HepG2 (cell line): ENCODE measurements around the gene PELO. TPM values are rescaled to one million over a fixed set of nuclear protein-coding genes. Genes with fewer than 3 reads are reported as not detected.

ENCODE experiments used
- MEIS2 ChIP-seq: sonication (generic); formaldehyde crosslinking; IDR thresholded peaks from 2 replicates; pipeline ENCODE4 v1.9.0; 2021; ENCODE audit warnings: mild to moderate bottlenecking, missing genetic modification reagents
- MLLT10 ChIP-seq: sonication (generic); formaldehyde crosslinking; IDR thresholded peaks from 2 replicates; pipeline ENCODE4 v1.4.0; 2020; ENCODE audit warnings: missing genetic modification reagents
- SALL1 ChIP-seq: sonication (generic); formaldehyde crosslinking; IDR thresholded peaks from 2 replicates; pipeline ENCODE4 v1.8.0; 2022; ENCODE audit warnings: mild to moderate bottlenecking, missing genetic modification reagents
- SETDB1 ChIP-seq: sonication (generic); formaldehyde crosslinking; IDR thresholded peaks from 2 replicates; pipeline ENCODE4 v1.5.1; 2020; ENCODE audit warnings: missing genetic modification reagents, mild to moderate bottlenecking, borderline replicate concordance
- SRY ChIP-seq: sonication (generic); formaldehyde crosslinking; IDR thresholded peaks from 2 replicates; pipeline ENCODE4 v1.8.0; 2022; ENCODE audit warnings: mild to moderate bottlenecking, missing genetic modification reagents
- ZMYM4 ChIP-seq: sonication (generic); formaldehyde crosslinking; IDR thresholded peaks from 2 replicates; pipeline ENCODE4 v1.8.1; 2023; ENCODE audit warnings: mild to moderate bottlenecking, missing genetic modification reagents
- ZNF235 ChIP-seq: sonication (generic); formaldehyde crosslinking; IDR thresholded peaks from 2 replicates; pipeline ENCODE4 v1.8.1; 2023; ENCODE audit warnings: mild to moderate bottlenecking, missing genetic modification reagents, borderline replicate concordance
- ZNF282 ChIP-seq: fragments of 450-650 bp; IDR thresholded peaks from 2 replicates; pipeline ENCODE4 v1.6.1; 2018; ENCODE audit not compliant: partially characterized antibody
- ZNF333 ChIP-seq: sonication (generic); formaldehyde crosslinking; IDR thresholded peaks from 2 replicates; pipeline ENCODE4 v1.4.0; 2020; ENCODE audit warnings: mild to moderate bottlenecking, missing genetic modification reagents, borderline replicate concordance
- ZNF460 ChIP-seq: sonication (generic); formaldehyde crosslinking; IDR thresholded peaks from 2 replicates; pipeline ENCODE4 v1.5.1; 2020; ENCODE audit warnings: missing genetic modification reagents, mild to moderate bottlenecking, borderline replicate concordance
- ZNF660 ChIP-seq: sonication (generic); formaldehyde crosslinking; IDR thresholded peaks from 2 replicates; pipeline ENCODE4 v1.5.1; 2020; ENCODE audit warnings: mild to moderate bottlenecking, low read depth, missing genetic modification reagents, borderline replicate concordance
- ZNF678 ChIP-seq: sonication (generic); formaldehyde crosslinking; IDR thresholded peaks from 2 replicates; pipeline ENCODE4 v1.4.0; 2020; ENCODE audit warnings: mild to moderate bottlenecking, missing genetic modification reagents
- polyA plus RNA-seq, 8 experiments: library from polyadenylated mRNA; depleted of rRNA in 3 of 8; stranded (reverse) in 7 of 8; unstranded in 1 of 8; fragments of >200 nt; fragmentation: Illumina TruSeq in 4 of 8; extraction: Trizol in 4 of 8; gene quantifications; 2 replicates each; pipeline versions ENCODE4 v1.2.1 to v1.2.3, GENCODE V29; 2011 to 2016; ENCODE audit warnings: low read depth in 4 of 8, missing spikeins in 1 of 8, mixed read lengths in 1 of 8; ENCODE audit not compliant: insufficient read depth in 1 of 8
- total RNA-seq, 5 experiments: library from RNA; depleted of rRNA; stranded (reverse); fragments of >200 nt; fragmentation: Illumina TruSeq; extraction: Trizol; gene quantifications; 2 replicates each; pipeline ENCODE4 v1.2.3, GENCODE V29; 2016; ENCODE audit warnings: low read depth in 1 of 5
- TF ChIP-seq, protein P1 (sequence below): IDR thresholded peaks from 2 replicates; pipeline ENCODE4 v1.6.1; 2016; ENCODE audit warnings: low read depth, missing genetic modification reagents, missing compliant biosample characterization
- TF ChIP-seq, protein P2 (sequence below), 2 experiments: sonication (generic) in 1 of 2; formaldehyde crosslinking in 1 of 2; IDR thresholded peaks; 2 replicates each; pipeline versions ENCODE4 v1.4.0 to v1.6.1; 2018 to 2020; ENCODE audit warnings: missing genetic modification reagents in 2 of 2, borderline replicate concordance in 1 of 2, low read depth in 1 of 2, mild to moderate bottlenecking in 1 of 2, missing biosample characterization in 1 of 2
- TF ChIP-seq, protein P3 (sequence below): IDR thresholded peaks from 2 replicates; pipeline ENCODE4 v1.6.1; 2012; ENCODE audit warnings: low read depth, low read length, improper control_type of control experiment
- TF ChIP-seq, protein P4 (sequence below): IDR thresholded peaks from 2 replicates; pipeline ENCODE4 v1.6.1; 2016; ENCODE audit warnings: low read depth

Gene PELO
- total and polyA plus RNA-seq, 2 of the 13 experiments (the other 11 are each of a cell fraction or from before 2014, with no cell fraction given) = 19.0 to 23.9 TPM

DNA sequence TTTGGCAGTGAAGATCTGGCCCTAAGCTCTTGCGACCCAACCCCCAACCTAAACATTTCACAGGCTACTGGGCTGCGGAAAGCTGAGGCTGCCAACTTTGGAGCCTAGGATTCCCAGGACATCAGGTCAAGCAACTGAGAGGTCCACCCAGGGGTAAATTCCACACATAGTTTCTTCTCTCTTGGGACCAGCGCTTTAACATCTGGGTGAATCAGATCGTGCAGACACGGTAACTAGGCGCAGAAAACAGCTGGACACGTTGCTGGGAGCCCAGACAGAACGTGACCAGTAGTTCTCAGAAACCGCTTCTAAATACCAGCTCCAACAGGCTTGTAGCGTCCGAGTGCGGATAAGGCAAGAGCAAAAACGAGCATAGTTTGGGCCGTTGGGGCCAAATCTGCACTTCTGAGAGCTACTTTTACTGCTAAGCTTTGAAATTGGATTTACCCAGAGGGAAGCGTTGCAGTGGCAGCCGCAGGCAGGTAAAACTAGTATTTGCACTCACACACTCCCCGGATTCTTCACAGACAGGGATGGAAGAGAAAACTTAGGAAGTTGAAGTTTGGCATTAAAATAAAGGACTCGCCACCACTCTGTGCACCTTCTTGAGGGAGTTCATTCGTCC, 11.8 kb downstream of the PELO start (continued):
- TF ChIP-seq ZNF678 (CRISPR knock-in tag) = no peak
- no peak for TF ChIP-seq MEIS2 (CRISPR knock-in tag)
- TF ChIP-seq, protein P1, sequence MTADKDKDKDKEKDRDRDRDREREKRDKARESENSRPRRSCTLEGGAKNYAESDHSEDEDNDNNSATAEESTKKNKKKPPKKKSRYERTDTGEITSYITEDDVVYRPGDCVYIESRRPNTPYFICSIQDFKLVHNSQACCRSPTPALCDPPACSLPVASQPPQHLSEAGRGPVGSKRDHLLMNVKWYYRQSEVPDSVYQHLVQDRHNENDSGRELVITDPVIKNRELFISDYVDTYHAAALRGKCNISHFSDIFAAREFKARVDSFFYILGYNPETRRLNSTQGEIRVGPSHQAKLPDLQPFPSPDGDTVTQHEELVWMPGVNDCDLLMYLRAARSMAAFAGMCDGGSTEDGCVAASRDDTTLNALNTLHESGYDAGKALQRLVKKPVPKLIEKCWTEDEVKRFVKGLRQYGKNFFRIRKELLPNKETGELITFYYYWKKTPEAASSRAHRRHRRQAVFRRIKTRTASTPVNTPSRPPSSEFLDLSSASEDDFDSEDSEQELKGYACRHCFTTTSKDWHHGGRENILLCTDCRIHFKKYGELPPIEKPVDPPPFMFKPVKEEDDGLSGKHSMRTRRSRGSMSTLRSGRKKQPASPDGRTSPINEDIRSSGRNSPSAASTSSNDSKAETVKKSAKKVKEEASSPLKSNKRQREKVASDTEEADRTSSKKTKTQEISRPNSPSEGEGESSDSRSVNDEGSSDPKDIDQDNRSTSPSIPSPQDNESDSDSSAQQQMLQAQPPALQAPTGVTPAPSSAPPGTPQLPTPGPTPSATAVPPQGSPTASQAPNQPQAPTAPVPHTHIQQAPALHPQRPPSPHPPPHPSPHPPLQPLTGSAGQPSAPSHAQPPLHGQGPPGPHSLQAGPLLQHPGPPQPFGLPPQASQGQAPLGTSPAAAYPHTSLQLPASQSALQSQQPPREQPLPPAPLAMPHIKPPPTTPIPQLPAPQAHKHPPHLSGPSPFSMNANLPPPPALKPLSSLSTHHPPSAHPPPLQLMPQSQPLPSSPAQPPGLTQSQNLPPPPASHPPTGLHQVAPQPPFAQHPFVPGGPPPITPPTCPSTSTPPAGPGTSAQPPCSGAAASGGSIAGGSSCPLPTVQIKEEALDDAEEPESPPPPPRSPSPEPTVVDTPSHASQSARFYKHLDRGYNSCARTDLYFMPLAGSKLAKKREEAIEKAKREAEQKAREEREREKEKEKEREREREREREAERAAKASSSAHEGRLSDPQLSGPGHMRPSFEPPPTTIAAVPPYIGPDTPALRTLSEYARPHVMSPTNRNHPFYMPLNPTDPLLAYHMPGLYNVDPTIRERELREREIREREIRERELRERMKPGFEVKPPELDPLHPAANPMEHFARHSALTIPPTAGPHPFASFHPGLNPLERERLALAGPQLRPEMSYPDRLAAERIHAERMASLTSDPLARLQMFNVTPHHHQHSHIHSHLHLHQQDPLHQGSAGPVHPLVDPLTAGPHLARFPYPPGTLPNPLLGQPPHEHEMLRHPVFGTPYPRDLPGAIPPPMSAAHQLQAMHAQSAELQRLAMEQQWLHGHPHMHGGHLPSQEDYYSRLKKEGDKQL = 0 out of 2 replicates have a peak, but pooled peaks have one; percentile 8
- no peak for TF ChIP-seq ZNF282
- TF ChIP-seq, protein P2, sequence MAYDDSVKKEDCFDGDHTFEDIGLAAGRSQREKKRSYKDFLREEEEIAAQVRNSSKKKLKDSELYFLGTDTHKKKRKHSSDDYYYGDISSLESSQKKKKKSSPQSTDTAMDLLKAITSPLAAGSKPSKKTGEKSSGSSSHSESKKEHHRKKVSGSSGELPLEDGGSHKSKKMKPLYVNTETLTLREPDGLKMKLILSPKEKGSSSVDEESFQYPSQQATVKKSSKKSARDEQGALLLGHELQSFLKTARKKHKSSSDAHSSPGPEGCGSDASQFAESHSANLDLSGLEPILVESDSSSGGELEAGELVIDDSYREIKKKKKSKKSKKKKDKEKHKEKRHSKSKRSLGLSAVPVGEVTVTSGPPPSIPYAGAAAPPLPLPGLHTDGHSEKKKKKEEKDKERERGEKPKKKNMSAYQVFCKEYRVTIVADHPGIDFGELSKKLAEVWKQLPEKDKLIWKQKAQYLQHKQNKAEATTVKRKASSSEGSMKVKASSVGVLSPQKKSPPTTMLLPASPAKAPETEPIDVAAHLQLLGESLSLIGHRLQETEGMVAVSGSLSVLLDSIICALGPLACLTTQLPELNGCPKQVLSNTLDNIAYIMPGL (CRISPR knock-in tag; IDR thresholded peaks at IDR 0.05; ENCODE audit: borderline replicate concordance in 1 of 2, low read depth in 1 of 2) = no peak
- TF ChIP-seq, protein P3, sequence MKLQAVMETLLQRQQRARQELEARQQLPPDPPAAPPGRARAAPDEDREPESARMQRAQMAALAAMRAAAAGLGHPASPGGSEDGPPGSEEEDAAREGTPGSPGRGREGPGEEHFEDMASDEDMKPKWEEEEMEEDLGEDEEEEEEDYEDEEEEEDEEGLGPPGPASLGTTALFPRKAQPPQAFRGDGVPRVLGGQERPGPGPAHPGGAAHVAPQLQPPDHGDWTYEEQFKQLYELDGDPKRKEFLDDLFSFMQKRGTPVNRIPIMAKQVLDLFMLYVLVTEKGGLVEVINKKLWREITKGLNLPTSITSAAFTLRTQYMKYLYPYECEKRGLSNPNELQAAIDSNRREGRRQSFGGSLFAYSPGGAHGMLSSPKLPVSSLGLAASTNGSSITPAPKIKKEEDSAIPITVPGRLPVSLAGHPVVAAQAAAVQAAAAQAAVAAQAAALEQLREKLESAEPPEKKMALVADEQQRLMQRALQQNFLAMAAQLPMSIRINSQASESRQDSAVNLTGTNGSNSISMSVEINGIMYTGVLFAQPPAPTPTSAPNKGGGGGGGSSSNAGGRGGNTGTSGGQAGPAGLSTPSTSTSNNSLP = no peak
- no peak for TF ChIP-seq ZNF660 (CRISPR knock-in tag)
- TF ChIP-seq ZNF460 = no peak
- peak; percentile 76; the same call in 1 of the 2 replicates for TF ChIP-seq SRY (CRISPR knock-in tag)
- TF ChIP-seq, protein P4, sequence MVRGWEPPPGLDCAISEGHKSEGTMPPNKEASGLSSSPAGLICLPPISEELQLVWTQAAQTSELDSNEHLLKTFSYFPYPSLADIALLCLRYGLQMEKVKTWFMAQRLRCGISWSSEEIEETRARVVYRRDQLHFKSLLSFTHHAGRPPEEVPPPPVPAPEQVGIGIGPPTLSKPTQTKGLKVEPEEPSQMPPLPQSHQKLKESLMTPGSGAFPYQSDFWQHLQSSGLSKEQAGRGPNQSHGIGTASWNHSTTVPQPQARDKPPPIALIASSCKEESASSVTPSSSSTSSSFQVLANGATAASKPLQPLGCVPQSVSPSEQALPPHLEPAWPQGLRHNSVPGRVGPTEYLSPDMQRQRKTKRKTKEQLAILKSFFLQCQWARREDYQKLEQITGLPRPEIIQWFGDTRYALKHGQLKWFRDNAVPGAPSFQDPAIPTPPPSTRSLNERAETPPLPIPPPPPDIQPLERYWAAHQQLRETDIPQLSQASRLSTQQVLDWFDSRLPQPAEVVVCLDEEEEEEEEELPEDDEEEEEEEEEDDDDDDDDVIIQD = no peak
- no peak for TF ChIP-seq SETDB1 (CRISPR knock-in tag)
- no peak for TF ChIP-seq MLLT10 (CRISPR knock-in tag)
- TF ChIP-seq SALL1 = peak; percentile 53
- TF ChIP-seq ZNF333 = no peak
- no peak for TF ChIP-seq ZMYM4
- TF ChIP-seq ZNF235 (CRISPR knock-in tag) = no peak
